HG03095 (cell line): Measurements from ENCODE around the gene SCCPDH.
A peak's percentile ranks its signal among the peaks of the same experiment; 100 is the strongest.

Experiments used
- ATAC-seq: cut with Tn5 transposase; IDR thresholded peaks from one replicate; pipeline ENCODE4 v1.9.1; 2021; ENCODE audit warnings: moderate library complexity; ENCODE audit not compliant: unreplicated experiment

The SCCPDH gene

GRCh38 chr1:246748006-246748405 lies 23.8 kb downstream of the SCCPDH start:
- no peak for ATAC-seq

- ATAC-seq, result no peak
Measured at GRCh38 chr1:246748867-246749266, 24.7 kb downstream of the SCCPDH start.

GRCh38 chr1:246750752-246751151 lies 26.5 kb downstream of the SCCPDH start:
- no peak for ATAC-seq

GRCh38 chr1:246753670-246754535 lies 29.7 kb downstream of the SCCPDH start:
- ATAC-seq, result peak; percentile 95

GRCh38 chr1:246755419-246755818 lies 31.2 kb downstream of the SCCPDH start:
- ATAC-seq, result no peak

GRCh38 chr1:246760422-246761347 lies 36.5 kb downstream of the SCCPDH start:
- ATAC-seq, result no peak

GRCh38 chr1:246761396-246761795 lies 37.2 kb downstream of the SCCPDH start:
- ATAC-seq, result no peak

- no peak for ATAC-seq
Measured at GRCh38 chr1:246765521-246765920, 41.3 kb downstream of the SCCPDH start.

GRCh38 chr1:246768403-246769020 lies 44.3 kb downstream of the SCCPDH start:
- no peak for ATAC-seq

GRCh38 chr1:246769306-246769705 lies 45.1 kb downstream of the SCCPDH start:
- no peak for ATAC-seq

GRCh38 chr1:246771366-246771765 lies 47.2 kb downstream of the SCCPDH start:
- ATAC-seq, result no peak

GRCh38 chr1:246772686-246773085 lies 48.5 kb downstream of the SCCPDH start:
- peak; percentile 21 for ATAC-seq

GRCh38 chr1:246773213-246773641 lies 49.0 kb downstream of the SCCPDH start:
- ATAC-seq, result peak; percentile 98

GRCh38 chr1:246775531-246776385 lies 51.5 kb downstream of the SCCPDH start:
- ATAC-seq, result no peak

GRCh38 chr1:246776923-246777322 lies 52.7 kb downstream of the SCCPDH start:
- ATAC-seq, result no peak

GRCh38 chr1:246778663-246779062 lies 54.5 kb downstream of the SCCPDH start:
- ATAC-seq, result no peak

GRCh38 chr1:246779561-246780175 lies 55.5 kb downstream of the SCCPDH start:
- no peak for ATAC-seq

- ATAC-seq, result no peak
Measured at GRCh38 chr1:246780264-246780663, 56.1 kb downstream of the SCCPDH start.

GRCh38 chr1:246781212-246781611 lies 57.0 kb downstream of the SCCPDH start:
- ATAC-seq, result no peak
